Skin epidermis (tissue), 12 donors: ENCODE measurements around the gene KATNA1.
"Not testable (repeated sequence)": the region's sequence is repeated elsewhere in the genome, so short reads cannot be mapped to it uniquely, and the experiment has no call there.

Source experiments
- H3K27ac ChIP-seq, 21 experiments: fragments of 200-600 bp; sonication (generic) in 11 of 21; one replicate each; pipeline ENCODE4 v1.5.0; 2020; ENCODE audit warnings: mild to moderate bottlenecking in 3 of 21, inconsistent platforms in 2 of 21, moderate library complexity in 2 of 21
- H3K4me3 ChIP-seq, 7 experiments: fragments of 200-600 bp; sonication (generic) in 2 of 7; one replicate each; pipeline ENCODE4 v1.5.0; 2020; ENCODE audit warnings: inconsistent platforms in 2 of 7, mild to moderate bottlenecking in 2 of 7, moderate library complexity in 1 of 7

Gene KATNA1

GRCh38 chr6:149648148-149649145, at the start of gene KATNA1:
Gene KATNA1 (minus strand): TSS chr6:149648714. CDS start chr6:149638547, 10,167 bp downstream.
- H3K27ac ChIP-seq = peak within 1 kb of the TSS; percentile 6 to 93 (median 84)
- H3K4me3 ChIP-seq = peak within 1 kb of the TSS; percentile 55 to 95 (median 87)

DNA sequence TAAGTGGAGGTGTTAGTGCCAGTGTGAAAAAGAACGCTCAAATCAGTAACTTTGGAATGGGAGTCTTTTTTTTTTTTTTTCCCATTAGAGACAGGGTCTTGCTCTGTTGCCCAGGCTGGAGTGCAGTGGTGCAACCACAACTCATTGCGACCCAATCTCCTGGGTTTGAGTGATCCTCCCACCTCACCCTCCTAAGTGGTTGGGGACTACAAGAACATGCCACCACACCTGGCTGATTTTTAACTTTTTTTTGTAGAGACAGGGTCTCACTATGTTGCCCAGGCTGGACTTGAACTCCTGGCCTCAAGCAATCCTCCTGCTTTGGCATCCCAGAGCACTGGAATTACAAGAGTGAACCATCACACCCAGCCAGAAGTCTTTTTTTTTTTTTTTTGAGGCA, 49.7 kb upstream of the KATNA1 start:
- Histone ChIP-seq H3K4me3 (no peak overlapping the region), H3K27ac (no peak overlapping the region)

GRCh38 chr6:149696901-149697300, 48.4 kb upstream of the KATNA1 start:
- Histone ChIP-seq H3K27ac (no peak overlapping the region), H3K4me3 (no peak overlapping the region)

DNA sequence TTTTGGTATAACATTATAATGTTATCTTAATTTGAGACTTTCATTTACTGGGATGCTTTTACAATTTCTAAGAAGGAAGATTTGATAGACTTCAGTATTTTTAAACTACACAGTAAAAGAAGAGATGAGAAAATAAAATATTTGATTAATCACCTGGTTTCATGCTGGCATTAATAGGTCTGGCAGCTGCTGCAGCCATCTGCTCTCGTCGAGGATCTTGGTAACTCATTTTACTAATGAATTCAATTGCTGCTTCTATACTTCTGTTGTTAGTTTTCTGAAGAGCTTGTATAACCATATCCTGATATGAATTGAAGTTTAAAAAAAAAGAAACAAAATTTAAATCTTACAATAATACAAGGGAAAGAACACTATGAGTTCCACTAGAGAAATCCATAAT, 46.4 kb upstream of the KATNA1 start:
- H3K27ac ChIP-seq = no peak overlapping the region
- no peak overlapping the region for H3K4me3 ChIP-seq

- no peak overlapping the region for H3K27ac ChIP-seq
- no peak overlapping the region for H3K4me3 ChIP-seq
Observed at GRCh38 chr6:149691201-149691600, 42.7 kb upstream of the KATNA1 start.

DNA sequence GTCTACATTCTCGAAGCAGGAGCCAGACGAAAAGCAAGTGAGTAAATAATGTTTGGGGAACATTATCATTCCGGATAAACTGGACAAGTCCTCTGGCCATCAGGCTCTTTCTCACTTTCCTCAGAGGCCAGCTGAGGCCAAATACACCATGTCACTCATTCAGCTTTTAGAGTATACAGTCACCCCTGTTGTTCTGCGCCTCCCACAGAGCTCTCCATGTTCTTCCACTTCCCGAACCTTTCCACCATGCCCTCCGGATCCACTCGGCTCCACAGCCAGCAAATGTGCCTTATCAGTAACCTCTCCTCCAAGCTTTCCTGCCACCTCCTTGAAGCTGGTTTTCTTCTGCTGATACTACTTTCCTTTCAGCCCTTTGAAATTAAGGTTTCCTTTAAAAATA, 37.7 kb upstream of the KATNA1 start:
- Histone ChIP-seq H3K27ac (no peak overlapping the region), H3K4me3 (no peak overlapping the region)

DNA sequence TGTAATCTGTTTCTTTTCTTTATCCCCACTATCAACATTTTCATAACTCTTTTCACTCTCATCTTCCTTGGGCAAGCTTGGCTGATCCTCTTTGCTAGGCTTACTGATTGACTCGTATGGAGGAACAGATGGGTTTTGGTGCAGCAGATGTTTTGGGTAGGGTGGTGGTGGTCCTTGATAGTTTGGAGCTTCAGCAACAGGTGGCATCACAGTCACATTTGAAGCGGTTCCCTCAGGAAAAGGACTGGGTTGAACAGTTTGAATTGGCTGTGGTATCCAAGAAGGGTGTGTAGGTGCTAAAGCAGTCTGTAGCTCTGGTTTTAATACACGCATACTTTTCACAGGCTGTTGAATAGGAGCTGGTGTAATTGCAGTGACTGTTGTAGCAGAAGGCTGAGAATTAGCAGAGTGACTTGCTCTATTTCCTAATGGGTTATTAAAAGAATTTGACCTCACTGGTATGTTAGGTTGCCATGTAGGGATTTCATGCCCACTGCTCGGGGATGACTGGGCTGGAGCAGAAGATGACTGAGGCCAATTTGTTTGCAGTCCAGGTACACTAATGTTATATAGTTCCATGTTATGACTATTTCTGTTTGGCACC, 34.8 kb upstream of the KATNA1 start:
- no peak overlapping the region for H3K27ac ChIP-seq
- H3K4me3 ChIP-seq = no peak overlapping the region

GRCh38 chr6:149681845-149682244, 33.3 kb upstream of the KATNA1 start:
- H3K4me3 ChIP-seq, H3K27ac ChIP-seq: not testable (repeated sequence)

- Histone ChIP-seq H3K27ac (no peak overlapping the region), H3K4me3 (no peak overlapping the region)
Observed at GRCh38 chr6:149681209-149681608, 32.7 kb upstream of the KATNA1 start.

GRCh38 chr6:149680503-149680902, 32.0 kb upstream of the KATNA1 start:
- H3K27ac ChIP-seq = no peak overlapping the region

GRCh38 chr6:149672265-149672664, 23.8 kb upstream of the KATNA1 start:
- H3K4me3 ChIP-seq, H3K27ac ChIP-seq: not testable (repeated sequence)

More at GRCh38 chr6:149680503-149680902, 32.0 kb upstream of the KATNA1 start:
- no peak overlapping the region for H3K4me3 ChIP-seq

GRCh38 chr6:149660028-149660427, 11.5 kb upstream of the KATNA1 start:
- H3K4me3 ChIP-seq = no peak overlapping the region
- H3K27ac ChIP-seq = no peak overlapping the region

DNA sequence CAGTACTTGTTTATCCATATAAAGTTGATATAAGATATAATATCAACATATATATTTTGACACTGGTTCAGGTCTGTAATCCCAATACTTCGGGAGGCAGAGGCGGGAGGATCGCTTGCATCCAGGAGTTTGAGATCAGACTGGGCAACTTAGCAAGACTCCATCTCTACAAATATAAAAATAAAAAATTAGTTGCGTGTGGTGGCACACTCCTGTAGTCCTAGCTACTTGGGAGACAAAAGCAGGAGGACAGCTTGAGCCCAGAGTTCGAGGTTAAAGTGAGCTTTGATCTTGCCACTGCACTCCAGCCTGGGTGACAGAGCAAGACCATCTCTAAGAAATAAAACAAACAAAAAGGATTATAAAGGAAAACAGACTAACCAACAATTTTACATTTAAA, 8.9 kb upstream of the KATNA1 start:
- no peak overlapping the region for H3K4me3 ChIP-seq
- H3K27ac ChIP-seq = no peak overlapping the region

DNA sequence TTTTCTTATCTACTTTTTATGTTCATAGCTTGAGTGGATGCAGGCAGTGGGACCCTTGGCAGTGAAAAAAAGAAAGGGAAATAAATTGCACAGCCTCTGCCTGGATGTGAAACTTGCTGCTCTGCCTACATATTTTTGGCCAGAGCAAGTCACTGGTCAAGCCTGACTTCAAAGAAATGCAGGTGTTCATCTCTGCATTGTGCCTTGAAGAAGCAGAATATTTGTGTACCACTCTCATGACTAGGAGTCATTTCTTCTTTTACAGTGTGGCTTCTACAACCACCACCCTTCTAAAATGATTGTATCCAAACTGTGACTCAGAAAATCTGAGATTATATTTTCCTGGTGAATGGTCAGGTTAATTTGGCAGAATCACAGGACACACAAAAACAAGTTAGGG, 2.5 kb upstream of the KATNA1 start:
- H3K27ac ChIP-seq = no peak overlapping the region

DNA sequence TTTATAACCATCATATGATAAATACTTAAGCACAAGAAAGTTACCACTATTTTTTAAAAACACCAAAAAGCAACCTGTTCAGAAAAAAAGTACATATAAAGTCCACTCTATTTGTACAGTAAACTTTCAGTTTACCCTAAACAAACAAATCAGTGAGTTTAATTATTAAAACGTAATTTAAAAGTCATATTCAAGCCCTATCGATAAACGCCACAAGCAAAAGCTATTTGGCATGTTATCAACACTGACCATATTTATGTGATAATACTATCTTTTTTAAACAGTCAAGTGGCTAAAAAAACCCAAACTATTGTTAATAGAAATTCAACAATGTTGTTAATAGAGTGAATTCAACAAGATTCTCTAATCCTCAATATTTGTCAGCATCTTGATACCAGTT, 1.9 kb downstream of the KATNA1 start:
- Histone ChIP-seq H3K27ac (peak overlapping the region in 1 of 21 experiments; percentile 42), H3K4me3 (peak overlapping the region in 4 of 7 experiments; percentile 83 to 95 (median 88))

More for the DNA sequence above, 2.5 kb upstream of the KATNA1 start:
- no peak overlapping the region for H3K4me3 ChIP-seq

GRCh38 chr6:149642829-149643580, 5.5 kb downstream of the KATNA1 start:
- Histone ChIP-seq H3K4me3 (no peak overlapping the region), H3K27ac (no peak overlapping the region)

DNA sequence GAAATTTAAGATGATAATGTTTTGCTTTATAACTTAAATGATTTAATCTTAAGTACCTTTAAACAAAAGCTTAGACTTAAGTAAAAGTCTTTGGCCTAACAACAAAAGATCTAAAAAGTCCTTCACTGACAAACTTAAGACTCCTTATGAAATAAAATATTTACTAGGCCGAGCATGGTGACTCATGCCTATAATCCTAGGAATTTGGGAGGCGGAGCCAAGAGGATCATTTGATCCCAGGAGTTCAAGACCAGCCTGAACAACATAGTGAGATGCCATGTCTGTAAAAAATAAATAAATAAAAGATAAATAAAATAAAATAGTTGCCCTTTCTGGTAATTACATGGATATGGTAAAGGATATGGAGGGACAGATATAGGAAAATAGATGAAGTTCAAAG, 12.4 kb downstream of the KATNA1 start:
- no peak overlapping the region for H3K27ac ChIP-seq
- H3K4me3 ChIP-seq = no peak overlapping the region

- no peak overlapping the region for H3K4me3 ChIP-seq
Observed at GRCh38 chr6:149634315-149634714, 14.2 kb downstream of the KATNA1 start.

DNA sequence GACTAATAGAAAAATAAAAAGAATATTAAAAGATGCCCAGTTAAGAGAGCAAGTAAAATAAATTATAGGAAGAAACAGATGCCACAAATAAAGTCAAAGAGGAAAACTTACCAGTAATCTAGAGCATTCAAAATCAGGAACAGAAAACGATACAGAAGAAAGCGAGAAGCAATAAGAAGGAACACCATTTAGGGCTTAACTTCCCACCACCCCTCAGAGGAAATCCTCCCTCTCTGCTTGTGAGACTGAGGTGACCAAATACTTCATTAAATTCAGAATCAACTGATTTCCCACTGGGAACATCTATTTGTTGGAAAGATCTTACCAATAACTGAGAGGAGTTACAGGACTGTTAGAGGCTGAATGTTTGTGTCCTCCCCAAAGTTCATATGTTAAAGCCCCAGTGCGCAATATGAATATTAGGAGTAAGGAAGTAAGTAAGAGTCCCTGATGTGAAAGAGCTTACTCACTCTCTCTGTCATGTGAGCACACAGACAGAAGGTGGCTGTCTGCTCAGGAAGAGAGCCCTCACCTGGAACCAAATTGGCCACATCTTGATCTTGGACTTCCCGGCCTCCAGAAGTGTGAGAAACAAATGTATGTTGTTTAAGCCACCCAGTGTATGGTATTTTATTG, 19.5 kb downstream of the KATNA1 start:
- Histone ChIP-seq H3K4me3 (no peak overlapping the region), H3K27ac (no peak overlapping the region)

More at GRCh38 chr6:149634315-149634714, 14.2 kb downstream of the KATNA1 start:
- no peak overlapping the region for H3K27ac ChIP-seq

- H3K27ac ChIP-seq = no peak overlapping the region
Observed at GRCh38 chr6:149627672-149628071, 20.8 kb downstream of the KATNA1 start.

More at GRCh38 chr6:149627672-149628071, 20.8 kb downstream of the KATNA1 start:
- H3K4me3 ChIP-seq = no peak overlapping the region
